RWPE2 (cell line): ENCODE results near the gene PCDHGA7.

ENCODE experiments used
- ATAC-seq: fragments of 200-7000 bp; cut with Tn5 transposase; 3 replicates; pipeline ENCODE4 v1.9.1; 2021; ENCODE audit warnings: low read depth
- DNase-seq: peaks from one replicate; pipeline ENCODE4 v3.0.0-alpha.2; 2020; ENCODE audit warnings: low spot score
- H3K27ac ChIP-seq: fragments of 450-650 bp; 2 replicates; pipeline ENCODE4 v1.5.1; 2017; ENCODE audit warnings: mild to moderate bottlenecking; ENCODE audit not compliant: poor library complexity, severe bottlenecking
- H3K27me3 ChIP-seq: fragments of 250-450 bp; sonication (Bioruptor Pico); 2 replicates; pipeline ENCODE4 v1.5.1; 2021; ENCODE audit warnings: mild to moderate bottlenecking, moderate library complexity; ENCODE audit not compliant: insufficient read depth, poor library complexity, severe bottlenecking
- H3K36me3 ChIP-seq: fragments of 250-450 bp; sonication (Bioruptor Pico); 2 replicates; pipeline ENCODE4 v1.5.1; 2020; ENCODE audit warnings: low read depth, mild to moderate bottlenecking, moderate library complexity
- H3K4me1 ChIP-seq: fragments of 250-450 bp; sonication (Bioruptor Pico); 2 replicates; pipeline ENCODE4 v1.5.1; 2021; ENCODE audit warnings: mild to moderate bottlenecking, moderate library complexity; ENCODE audit not compliant: insufficient read depth, poor library complexity, severe bottlenecking
- H3K4me3 ChIP-seq: fragments of 250-450 bp; sonication (Bioruptor Pico); 2 replicates; pipeline ENCODE4 v1.5.1; 2021; ENCODE audit warnings: mild to moderate bottlenecking, moderate library complexity; ENCODE audit not compliant: severe bottlenecking
- H3K9me3 ChIP-seq: fragments of 250-450 bp; sonication (Bioruptor Pico); 2 replicates; pipeline ENCODE4 v1.5.1; 2021; ENCODE audit warnings: mild to moderate bottlenecking, moderate library complexity; ENCODE audit not compliant: severe bottlenecking
- TF ChIP-seq, protein P1 (sequence below): fragments of 450-650 bp; IDR thresholded peaks from one replicate; pipeline ENCODE4 v1.5.1; 2017; ENCODE audit warnings: mild to moderate bottlenecking, moderate library complexity; ENCODE audit not compliant: poor library complexity, severe bottlenecking

The PCDHGA7 gene

DNA sequence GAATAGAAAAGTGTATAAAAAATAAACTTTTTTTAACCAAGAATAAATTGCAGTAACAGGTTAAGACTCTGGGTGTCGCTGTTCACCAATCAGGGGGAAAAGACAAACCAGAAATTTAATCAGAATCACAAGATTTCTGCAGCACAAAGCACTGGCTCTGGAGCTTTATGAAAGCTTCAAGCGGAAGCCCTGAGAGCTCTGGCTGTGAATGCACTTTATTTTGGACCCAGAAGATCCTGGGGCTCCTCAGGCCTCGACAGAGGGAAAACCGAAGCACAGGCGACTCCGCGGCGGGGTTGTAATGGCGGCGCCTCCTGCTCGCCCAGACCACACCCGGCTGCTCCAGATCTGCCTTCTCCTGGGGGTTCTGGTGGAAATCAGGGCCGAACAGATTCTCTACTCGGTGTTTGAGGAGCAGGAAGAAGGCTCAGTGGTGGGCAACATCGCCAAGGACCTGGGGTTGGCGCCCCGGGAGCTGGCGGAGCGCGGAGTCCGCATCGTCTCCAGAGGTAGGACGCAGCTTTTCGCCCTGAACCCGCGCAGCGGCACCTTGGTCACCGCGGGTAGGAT is 27.6 kb upstream of the PCDHGA7 start, which contains the start of gene PCDHGA4:
PCDHGA4 (plus strand) TSS at position 122 of the 570 bp plus-strand sequence; CDS start at position 209, 87 bp downstream.
- ATAC-seq, result no peak
- peak within 1 kb of the TSS; percentile 14 for H3K4me3 ChIP-seq
- no peak for DNase-seq
- TF ChIP-seq, protein P1, sequence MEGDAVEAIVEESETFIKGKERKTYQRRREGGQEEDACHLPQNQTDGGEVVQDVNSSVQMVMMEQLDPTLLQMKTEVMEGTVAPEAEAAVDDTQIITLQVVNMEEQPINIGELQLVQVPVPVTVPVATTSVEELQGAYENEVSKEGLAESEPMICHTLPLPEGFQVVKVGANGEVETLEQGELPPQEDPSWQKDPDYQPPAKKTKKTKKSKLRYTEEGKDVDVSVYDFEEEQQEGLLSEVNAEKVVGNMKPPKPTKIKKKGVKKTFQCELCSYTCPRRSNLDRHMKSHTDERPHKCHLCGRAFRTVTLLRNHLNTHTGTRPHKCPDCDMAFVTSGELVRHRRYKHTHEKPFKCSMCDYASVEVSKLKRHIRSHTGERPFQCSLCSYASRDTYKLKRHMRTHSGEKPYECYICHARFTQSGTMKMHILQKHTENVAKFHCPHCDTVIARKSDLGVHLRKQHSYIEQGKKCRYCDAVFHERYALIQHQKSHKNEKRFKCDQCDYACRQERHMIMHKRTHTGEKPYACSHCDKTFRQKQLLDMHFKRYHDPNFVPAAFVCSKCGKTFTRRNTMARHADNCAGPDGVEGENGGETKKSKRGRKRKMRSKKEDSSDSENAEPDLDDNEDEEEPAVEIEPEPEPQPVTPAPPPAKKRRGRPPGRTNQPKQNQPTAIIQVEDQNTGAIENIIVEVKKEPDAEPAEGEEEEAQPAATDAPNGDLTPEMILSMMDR, result peak; percentile 61
- H3K27ac ChIP-seq, result no peak within 1 kb of the TSS
- H3K27me3 ChIP-seq, result peaks cover 82% of the 10 kb centered on the region
- H3K36me3 ChIP-seq, result no peaks in the 10 kb centered on the region
- H3K9me3 ChIP-seq, result no peaks in the 10 kb centered on the region
- H3K4me1 ChIP-seq, result peaks cover 3% of the 10 kb centered on the region

DNA sequence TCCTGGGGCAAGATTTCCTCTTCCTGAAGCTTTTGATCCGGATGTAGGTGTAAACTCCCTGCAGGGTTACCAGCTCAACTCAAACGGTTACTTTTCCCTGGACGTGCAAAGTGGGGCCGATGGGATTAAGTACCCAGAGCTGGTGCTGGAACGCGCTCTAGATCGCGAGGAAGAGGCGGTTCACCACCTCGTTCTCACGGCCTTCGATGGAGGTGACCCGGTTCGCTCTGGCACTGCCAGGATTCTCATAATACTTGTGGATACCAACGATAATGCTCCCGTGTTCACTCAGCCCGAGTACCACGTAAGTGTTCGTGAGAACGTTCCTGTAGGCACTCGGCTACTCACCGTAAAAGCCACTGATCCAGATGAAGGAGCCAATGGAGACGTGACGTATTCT is 26.9 kb upstream of the PCDHGA7 start:
- DNase-seq, result no peak
- no peaks in the 10 kb centered on the region for H3K9me3 ChIP-seq

DNA sequence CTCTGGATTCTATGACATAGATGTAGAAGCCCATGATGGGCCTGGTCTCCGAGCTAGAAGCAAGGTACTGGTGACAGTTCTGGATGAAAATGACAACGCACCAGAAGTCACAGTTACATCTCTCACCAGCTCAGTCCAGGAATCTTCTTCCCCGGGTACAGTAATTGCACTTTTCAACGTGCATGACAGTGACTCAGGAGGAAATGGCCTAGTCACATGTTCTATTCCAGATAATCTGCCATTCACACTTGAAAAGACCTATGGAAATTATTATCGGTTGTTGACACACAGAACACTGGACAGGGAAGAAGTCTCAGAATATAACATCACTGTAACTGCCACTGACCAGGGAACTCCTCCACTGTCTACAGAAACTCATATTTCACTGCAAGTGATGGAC is 26.4 kb upstream of the PCDHGA7 start:
- no peaks in the 10 kb centered on the region for H3K9me3 ChIP-seq
- H3K27me3 ChIP-seq, result peaks cover 84% of the 10 kb centered on the region
- ATAC-seq (no peak), DNase-seq (no peak)
- H3K27ac ChIP-seq, result no peak overlapping the region
- no peak overlapping the region for H3K4me3 ChIP-seq
- peaks cover 3% of the 10 kb centered on the region for H3K4me1 ChIP-seq
- TF ChIP-seq, protein P1, result no peak
- no peaks in the 10 kb centered on the region for H3K36me3 ChIP-seq

More for the DNA sequence above, 26.9 kb upstream of the PCDHGA7 start:
- TF ChIP-seq, protein P1, result no peak
- H3K36me3 ChIP-seq, result no peaks in the 10 kb centered on the region
- H3K27ac ChIP-seq, result no peak overlapping the region
- H3K4me1 ChIP-seq, result peaks cover 3% of the 10 kb centered on the region
- H3K4me3 ChIP-seq, result no peak overlapping the region
- peaks cover 83% of the 10 kb centered on the region for H3K27me3 ChIP-seq
- ATAC-seq, result no peak

DNA sequence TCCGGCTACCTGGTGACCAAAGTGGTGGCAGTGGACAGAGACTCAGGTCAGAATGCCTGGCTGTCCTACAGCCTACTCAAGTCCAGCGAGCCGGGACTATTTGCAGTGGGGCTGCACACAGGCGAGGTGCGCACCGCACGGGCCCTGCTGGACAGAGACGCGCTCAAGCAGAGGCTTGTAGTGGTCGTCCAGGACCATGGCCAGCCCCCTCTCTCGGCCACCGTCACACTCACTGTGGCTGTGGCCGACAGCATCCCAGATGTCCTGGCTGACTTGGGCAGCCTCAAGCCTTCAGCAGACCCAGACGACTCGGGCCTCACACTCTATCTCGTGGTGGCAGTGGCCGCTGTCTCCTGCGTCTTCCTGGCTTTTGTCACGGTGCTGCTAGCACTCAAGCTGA is 25.6 kb upstream of the PCDHGA7 start:
- TF ChIP-seq, protein P1, result no peak
- ATAC-seq, result no peak

DNA sequence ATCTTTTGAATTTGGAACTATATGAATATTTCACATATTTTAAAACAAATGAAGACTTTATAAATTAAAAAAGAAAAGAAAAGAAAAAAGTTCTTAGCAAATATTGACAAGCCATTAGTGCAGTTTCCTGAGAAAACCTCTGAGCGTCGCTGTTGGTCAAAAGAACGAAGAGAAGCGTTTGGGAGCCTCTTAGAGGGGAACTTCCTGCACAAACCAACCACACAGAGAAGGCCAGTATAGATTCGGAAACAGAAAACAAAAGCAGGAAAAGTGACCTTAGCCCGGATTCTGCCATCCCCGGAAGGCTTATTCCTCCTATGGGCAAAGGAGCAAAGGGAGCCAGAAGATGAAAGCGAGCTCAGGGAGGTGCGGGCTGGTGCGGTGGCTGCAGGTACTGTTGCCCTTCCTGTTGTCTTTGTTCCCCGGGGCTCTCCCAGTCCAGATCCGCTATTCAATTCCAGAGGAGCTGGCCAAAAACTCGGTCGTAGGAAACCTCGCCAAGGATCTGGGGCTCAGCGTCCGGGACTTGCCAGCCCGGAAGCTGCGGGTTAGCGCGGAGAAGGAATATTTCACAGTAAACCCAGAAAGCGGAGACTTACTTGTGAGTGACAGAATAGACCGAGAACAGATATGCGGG is 22.6 kb upstream of the PCDHGA7 start, which contains the start of gene PCDHGB2:
PCDHGB2 (plus strand) TSS at position 205 of the 637 bp plus-strand sequence; CDS start at position 347, 142 bp downstream.
- H3K9me3 ChIP-seq, result peaks cover 12% of the 10 kb centered on the region
- ATAC-seq, result peak; percentile 46; the same call in 1 of the 3 replicates
- TF ChIP-seq, protein P1, result peak; percentile 60

More for the DNA sequence above, 25.6 kb upstream of the PCDHGA7 start:
- Histone ChIP-seq H3K27me3 (peaks cover 84% of the 10 kb centered on the region), H3K9me3 (no peaks in the 10 kb centered on the region), H3K27ac (no peak overlapping the region), H3K4me3 (no peak overlapping the region), H3K36me3 (no peaks in the 10 kb centered on the region), H3K4me1 (peaks cover 3% of the 10 kb centered on the region)
- no peak for DNase-seq

More for the DNA sequence above, 22.6 kb upstream of the PCDHGA7 start, which contains the start of gene PCDHGB2:
- Histone ChIP-seq H3K27me3 (peaks cover 91% of the 10 kb centered on the region), H3K4me1 (peaks cover 3% of the 10 kb centered on the region), H3K27ac (no peak within 1 kb of the TSS), H3K4me3 (peak within 1 kb of the TSS; percentile 18), H3K36me3 (no peaks in the 10 kb centered on the region)
- DNase-seq, result no peak
